Colon (tissue), 2 donors: ENCODE measurements around the gene SEPTIN12.

Experiments
- FAIRE-seq: peaks from 2 replicates; lab custom pipeline; 2012; peaks lifted over from hg19 to GRCh38; lab: Jason Lieb, UNC
- donor health status: control.
- donor health status: control.

The SEPTIN12 gene

GRCh38 chr16:4787627-4788482, at the start of gene SEPTIN12:
TSS of gene SEPTIN12 (minus strand) at chr16:4788345. CDS start at chr16:4787645, 700 bp downstream.
- FAIRE-seq = no peak

DNA sequence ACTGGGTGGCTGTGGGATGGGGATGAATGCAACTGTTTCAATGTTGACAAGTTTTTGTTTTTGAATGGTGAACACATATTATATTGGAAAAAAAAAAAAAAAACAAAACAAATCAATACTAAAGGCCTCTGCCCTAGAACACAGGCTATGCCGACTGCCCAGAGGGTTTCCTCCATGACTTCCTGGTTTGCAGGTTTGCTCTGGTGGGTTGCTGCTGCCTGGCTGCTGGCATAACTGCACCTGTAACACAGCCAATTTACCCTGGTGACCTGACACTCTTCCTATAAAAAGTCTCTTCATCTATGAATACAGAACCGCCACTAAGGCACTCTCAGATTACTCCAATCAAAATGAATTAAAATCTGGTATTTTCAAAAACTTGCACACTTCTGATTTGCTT, 48.6 kb upstream of the SEPTIN12 start:
- no peak for FAIRE-seq

GRCh38 chr16:4833584-4833983, 45.4 kb upstream of the SEPTIN12 start:
- no peak for FAIRE-seq

- no peak for FAIRE-seq
Observed at GRCh38 chr16:4832698-4833343, 44.7 kb upstream of the SEPTIN12 start.

DNA sequence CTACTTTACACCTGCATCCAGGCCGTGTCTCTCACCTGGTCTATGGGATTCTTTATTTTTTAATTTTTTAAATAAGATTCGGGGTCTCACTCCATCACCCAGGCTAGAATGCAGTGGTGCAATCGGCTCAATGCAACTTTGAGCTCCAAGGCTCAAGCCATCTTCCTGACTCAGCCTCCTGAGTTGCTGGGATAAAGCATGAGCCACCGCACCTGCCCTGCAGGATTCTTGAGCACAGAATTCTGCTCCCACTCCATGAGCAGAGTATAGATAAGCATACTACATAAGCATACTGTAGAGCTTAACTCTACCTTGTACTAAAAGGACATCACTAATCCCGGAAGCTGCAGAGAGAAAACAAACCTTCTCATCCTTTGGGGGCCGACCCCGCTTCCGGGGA, 43.5 kb upstream of the SEPTIN12 start:
- FAIRE-seq = no peak

- no peak for FAIRE-seq
Observed at GRCh38 chr16:4830408-4830807, 42.3 kb upstream of the SEPTIN12 start.

DNA sequence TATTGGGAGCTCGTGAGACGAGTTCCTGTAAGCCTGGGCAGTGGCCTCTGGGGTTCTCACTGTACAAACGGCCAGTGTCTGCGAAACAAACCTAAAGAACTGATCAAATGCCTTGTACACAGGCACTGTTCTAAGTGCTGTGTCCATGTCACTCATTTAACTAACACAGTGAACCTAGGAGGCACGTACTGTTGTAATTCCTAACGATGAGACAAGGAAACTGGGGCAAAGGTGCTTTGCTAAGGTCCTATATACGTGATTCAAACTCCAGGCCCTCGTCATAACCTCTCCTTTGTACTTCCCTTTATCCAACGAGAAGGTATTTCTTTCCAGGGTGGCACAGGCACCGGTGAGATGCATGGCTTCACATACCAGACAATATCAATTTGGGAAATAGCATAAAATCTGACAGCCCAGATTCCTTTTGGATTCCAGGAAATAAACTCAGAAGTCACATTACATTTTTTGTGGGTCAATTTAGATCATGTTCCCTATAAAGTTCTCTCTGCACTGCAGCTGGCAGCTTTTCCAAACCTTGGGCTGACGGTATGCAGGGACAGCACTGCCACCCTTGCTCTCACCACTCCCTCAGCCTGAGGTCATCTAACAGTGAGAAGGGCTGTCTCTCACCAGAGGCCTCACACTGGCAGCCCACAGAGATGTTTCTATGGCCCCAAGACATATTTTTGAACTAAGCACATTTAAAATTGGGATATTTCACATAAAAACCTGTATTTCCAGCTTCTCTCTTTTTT, 40.6 kb upstream of the SEPTIN12 start:
- FAIRE-seq = no peak

- FAIRE-seq = no peak
Observed at GRCh38 chr16:4826980-4827379, 38.8 kb upstream of the SEPTIN12 start.

DNA sequence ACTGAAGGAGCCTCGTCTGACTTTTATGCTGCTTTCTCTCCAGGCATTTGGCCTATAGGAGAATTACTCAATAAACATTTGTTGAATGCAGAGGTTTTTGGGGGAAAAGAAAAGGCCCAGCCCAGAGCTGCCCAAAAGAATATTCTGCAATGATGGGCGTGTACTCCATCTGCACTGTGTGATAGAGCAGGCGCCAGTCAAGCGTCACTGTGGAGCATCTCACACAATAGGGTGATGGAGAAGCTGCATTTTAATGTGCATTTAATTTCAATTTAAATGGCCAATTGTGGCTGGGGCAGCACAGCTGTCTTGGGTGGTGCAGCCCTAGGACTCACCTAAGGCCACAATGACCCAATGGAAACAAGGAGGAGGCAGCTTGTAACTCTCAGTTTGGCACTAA, 38.4 kb upstream of the SEPTIN12 start:
- FAIRE-seq = no peak

DNA sequence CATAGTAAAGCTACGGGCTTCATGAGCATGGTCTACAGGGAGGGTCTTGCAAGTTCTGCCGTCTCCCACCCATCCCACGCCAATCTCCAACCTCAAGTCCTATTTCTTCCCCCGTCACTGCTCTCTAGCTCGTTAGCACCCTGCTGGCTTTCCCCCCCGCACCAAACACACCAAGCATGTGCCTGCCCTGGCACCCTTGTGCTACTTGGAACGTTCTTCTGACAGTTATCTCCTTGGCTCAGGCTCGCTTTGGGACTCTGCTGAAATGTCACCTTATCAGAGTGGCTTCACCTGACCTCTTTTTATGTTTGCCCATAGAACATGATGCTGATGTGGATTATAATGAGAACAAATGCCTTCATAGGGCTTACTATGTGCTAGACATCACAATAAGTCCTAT, 37.1 kb upstream of the SEPTIN12 start:
- FAIRE-seq = no peak

DNA sequence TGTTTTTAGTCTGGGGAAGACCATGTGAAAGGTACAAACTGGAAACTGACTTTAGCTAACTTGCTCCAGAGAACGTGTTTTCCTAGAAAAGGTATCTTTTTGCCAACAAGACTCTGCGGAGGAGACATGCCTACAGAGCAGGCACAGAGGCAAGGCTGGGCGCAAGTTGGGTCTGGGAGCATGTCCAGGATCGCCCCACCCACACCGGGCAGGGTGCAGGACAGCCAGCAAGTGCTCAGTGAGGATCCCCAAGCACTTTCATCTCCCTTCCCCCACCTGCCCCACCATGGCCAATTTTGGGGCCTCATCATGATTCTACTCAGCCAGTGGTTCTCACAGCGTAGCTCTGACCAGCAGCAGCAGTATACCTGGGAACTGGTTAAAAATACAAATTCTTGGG, 32.5 kb upstream of the SEPTIN12 start:
- FAIRE-seq = no peak

DNA sequence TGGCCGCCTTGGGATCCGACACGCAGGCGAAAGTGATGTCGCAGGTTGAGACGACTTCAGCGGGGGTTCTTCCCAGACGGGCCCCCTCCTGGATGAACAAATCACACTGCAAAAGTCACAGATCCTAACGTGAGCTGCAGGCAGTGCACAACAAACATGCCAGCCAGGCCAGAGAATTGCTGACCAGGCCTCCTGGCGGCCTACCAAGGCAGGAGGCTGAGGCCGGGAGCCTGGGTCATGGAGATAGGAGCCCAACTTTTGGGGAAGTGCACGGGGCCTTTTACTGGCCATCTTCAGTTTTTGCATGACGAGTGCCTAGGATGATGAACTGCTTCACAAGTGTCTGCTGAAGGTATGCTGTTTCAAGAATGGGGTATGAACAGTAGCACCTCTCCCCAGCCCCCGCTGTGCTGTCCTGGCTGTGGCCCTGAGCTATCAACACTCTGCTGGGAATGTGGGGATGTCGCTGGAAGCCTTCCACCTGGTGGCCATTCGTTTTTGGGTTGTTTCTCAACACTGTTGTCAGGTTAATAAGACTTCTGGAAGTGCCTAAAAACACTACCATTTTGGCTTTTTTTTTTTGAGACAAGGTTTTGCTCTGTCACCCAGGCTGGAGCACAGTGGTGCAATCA, 26.5 kb upstream of the SEPTIN12 start:
- FAIRE-seq = no peak

DNA sequence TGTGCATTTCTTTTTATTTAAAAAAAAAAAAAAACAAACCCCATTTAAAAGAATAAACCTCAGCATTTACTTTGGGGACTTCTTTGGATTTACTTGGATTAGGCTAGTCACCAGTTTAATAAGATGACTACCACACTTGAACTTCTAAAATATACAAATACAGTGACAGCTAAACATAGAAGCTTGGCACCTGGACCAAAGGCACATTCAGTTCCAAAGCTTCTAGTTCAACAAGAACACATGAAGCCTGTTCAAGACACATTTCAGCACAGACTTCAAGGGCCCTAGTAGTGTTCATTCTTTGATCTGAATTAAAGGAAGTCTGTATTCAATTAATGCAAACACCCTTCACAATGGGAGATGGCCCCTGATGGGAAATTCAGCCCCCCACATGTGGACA, 25.9 kb upstream of the SEPTIN12 start:
- no peak for FAIRE-seq

GRCh38 chr16:4813251-4814003, 25.3 kb upstream of the SEPTIN12 start:
- no peak for FAIRE-seq

DNA sequence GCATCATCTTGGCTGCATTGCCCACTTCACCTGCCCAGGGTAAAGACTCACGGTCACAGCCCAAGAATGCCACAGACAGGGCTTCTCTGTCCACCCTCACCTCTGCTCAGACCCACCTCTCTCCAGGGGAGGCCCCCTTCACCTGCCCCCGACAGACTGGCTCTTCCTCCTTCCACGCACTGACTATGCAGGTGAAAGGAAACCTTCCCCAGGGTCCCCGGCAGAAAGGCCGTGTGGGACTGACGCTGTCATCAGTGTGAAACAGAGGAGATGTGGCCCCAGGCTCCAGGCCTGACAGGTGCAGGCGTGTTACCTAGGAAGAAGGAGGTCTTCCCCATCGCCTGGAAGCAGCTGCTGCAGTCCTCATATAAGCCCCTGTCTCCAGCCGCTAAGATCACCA, 23.6 kb upstream of the SEPTIN12 start:
- FAIRE-seq = no peak

DNA sequence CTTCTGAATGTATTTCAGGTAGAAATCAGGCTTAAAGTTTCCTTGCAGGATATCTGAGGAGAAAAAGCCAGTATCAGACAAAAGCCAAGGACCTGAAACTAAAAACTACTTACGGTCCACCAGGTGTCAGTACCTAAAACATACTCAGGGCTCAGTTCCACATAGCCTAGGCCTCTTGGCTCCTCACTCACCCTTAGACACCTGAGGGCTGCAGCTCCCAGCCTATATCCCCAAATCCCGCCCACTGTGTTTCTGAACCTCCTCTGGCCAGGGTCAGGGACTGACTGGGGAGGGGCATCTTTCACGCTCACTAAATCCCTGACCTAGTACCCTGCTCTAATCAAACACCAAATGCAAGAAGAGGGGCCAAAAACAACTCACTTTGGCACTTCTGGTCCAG, 23.1 kb upstream of the SEPTIN12 start:
- no peak for FAIRE-seq

DNA sequence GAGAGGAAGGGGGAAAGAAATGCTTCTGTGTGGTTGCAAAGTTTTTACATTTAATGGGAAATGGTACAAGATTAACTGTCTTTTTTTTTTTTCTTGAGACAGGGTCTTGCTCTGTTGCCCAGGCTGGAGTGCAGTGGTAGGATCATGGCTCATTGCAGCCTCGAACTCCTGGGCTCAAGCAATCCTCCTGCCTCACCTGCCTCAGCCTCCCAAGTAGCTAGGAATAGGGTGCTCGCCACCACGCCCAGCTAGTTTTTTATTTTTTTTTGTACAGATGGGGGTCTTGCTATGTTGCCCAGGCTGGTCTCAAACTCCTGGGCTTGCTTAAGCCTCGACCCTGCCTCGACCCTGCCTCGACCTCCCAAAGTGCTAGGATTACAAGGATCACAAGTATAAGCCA, 18.1 kb upstream of the SEPTIN12 start:
- FAIRE-seq = no peak

DNA sequence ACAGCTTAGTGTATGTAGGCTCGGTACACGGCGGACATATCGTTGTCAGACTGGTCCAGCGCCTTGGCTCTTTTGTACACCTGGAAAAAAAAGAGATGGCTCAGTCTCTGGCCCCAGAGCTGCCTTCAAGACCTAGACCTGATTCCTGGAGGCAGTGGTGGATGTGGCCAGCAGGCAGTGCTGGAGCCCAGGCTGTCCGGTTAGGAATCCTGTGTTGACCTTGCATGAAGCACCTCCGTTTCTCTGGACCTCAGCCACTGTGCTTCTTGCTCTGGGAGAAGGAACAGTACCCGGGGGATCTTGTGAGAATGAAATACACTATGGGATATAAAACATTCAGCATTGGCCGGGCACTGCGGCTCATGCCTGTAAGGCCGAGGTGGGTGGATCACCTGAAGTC, 17.1 kb upstream of the SEPTIN12 start:
- no peak for FAIRE-seq

GRCh38 chr16:4803898-4804762, 16.0 kb upstream of the SEPTIN12 start:
- no peak for FAIRE-seq

DNA sequence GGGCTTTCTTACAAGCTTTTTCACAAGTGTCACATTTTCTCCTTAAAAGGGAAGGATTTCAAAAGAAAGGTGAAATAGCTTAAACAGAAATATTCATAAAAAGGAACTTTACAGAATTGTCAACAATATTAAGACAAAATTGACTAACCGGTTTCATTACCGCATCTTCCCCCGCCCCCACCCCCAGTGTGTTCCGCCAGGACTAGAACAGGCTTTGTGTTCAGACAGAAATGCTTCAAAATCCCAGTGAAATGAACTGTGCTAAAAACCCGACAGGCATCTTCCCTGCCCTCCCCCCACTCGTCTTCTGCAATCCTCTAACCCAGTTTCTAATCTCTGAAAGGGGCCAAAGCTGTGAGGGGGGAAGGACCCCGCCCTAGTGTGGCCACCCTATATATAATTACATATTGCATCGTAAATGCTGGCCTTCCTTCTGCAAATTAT, 15.3 kb upstream of the SEPTIN12 start:
- no peak for FAIRE-seq
